Measurements from ENCODE around the gene SF3B2. TPM values are rescaled to one million over a fixed set of nuclear protein-coding genes. Genes with fewer than 3 reads are reported as not detected.
A peak's percentile ranks its signal among the peaks of the same experiment; 100 is the strongest.

The SF3B2 gene
- total RNA-seq, 2 experiments from 2014 or later: 265 to 270 TPM

DNA sequence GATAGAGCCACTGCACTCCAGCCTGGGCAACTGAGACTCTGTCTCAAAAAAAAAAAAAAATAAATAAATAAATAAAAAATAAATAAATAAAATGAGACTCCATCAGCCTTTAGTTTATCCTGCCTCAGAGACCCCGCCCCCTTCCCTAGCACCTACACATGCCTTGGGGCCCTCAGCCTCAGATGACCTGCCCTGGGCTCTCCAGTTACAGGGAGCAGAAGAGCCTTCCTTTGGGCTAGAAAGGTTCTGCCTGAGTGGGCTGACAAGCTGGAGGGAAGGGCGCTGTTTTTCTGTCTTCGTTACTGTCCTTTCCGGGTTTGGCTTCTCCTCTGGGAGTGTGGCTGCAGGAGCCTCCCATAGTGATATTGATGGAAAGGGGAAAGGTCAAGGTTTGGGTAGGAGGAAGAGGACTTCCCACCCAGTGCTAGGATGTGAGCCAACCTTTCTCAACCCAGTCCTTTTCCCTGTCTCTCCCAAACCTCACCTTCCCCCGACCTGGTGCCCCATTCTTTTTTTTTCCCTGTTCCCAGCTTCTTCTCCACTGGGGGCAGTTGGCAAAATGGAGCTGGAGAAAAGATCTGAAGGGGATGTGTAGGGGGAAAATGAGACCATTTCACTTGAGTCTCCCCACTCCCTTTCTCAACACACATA lies 1.5 kb upstream of the SF3B2 start:
- Mint-ChIP-seq H3K4me1 (peaks cover 39% of the 10 kb centered on the region), H3K4me3 (peak overlapping the region; percentile 91), H3K27ac (peak overlapping the region; percentile 95), H3K27me3 (peaks cover 4% of the 10 kb centered on the region), H3K9me3 (ENCODE audit: low read depth) (no peaks in the 10 kb centered on the region), H3K36me3 (ENCODE audit: low read depth) (peaks cover 21% of the 10 kb centered on the region)
- no peak for DNase-seq
- intact Hi-C loops (cut with DNase I, micrococcal nuclease): loop anchor here (5.0 kb wide), 3 partner anchors 48 to 807 kb away; partner anchors contain the start of genes BANF1 (in 1 of the 2), EIF1AD (in 1 of the 2), LRFN4 (in 1 of the 2) and MRPL11 (in 1 of the 2)
- no peak for ATAC-seq
- ChIA-PET POLR2A (no interaction called here), CTCF (interaction anchor here (0.6 to 7.5 kb wide), 9 partner anchors 16 to 509 kb away, joined by 3 to 63 read pairs (median 4); partner anchors contain the start of gene FIBP)

GRCh38 chr11:66051371-66051765 lies 796 bp upstream of the SF3B2 start:
- DNase-seq (no peak), ATAC-seq (no peak)
- ChIA-PET POLR2A (no interaction called here), CTCF (interaction anchor here (0.6 to 7.5 kb wide), 9 partner anchors 16 to 162 kb away, joined by 3 to 63 read pairs (median 4); partner anchors contain the start of gene FIBP)
- Mint-ChIP-seq H3K36me3 (ENCODE audit: low read depth) (peaks cover 24% of the 10 kb centered on the region), H3K9me3 (ENCODE audit: low read depth) (no peaks in the 10 kb centered on the region), H3K4me1 (peaks cover 36% of the 10 kb centered on the region), H3K27ac (peak overlapping the region; percentile 95), H3K27me3 (peaks cover 4% of the 10 kb centered on the region), H3K4me3 (peak overlapping the region; percentile 91)
- intact Hi-C loops (cut with DNase I, micrococcal nuclease): loop anchor here (5.0 kb wide), 3 partner anchors 49 to 806 kb away; partner anchors contain the start of genes BANF1 (in 1 of the 2), EIF1AD (in 1 of the 2), LRFN4 (in 1 of the 2) and MRPL11 (in 1 of the 2)

DNA sequence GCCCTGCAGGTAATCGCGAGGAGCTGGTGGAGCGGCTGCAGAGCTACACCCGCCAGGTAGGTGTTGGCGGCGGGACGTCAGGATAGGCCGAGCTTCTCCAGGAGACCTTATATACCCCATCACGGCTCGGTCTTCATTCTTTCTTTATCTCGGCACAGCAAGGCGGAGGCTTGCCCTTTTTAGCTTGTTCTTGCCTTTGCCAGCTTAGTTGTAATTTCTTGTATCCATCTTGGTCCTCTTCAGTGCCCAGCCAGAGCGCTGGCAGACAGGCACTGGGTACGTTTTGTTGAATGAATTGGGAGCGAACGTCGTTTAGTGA lies 459 bp downstream of the SF3B2 start:
- H3K4me3 Mint-ChIP-seq: peak overlapping the region; percentile 91
- H3K4me1 Mint-ChIP-seq: peaks cover 36% of the 10 kb centered on the region
- no peaks in the 10 kb centered on the region for H3K9me3 Mint-ChIP-seq (ENCODE audit: low read depth)
- peak overlapping the region; percentile 95 for H3K27ac Mint-ChIP-seq
- ATAC-seq: no peak
- ChIA-PET CTCF (interaction anchor here (0.5 to 7.5 kb wide), 9 partner anchors 8 to 722 kb away, joined by 3 to 63 read pairs (median 3); partner anchors contain the start of gene RAB1B), POLR2A (interaction anchor here (1.1 to 1.6 kb wide), 4 partner anchors 17 to 236 kb away, joined by 3 to 4 read pairs (median 3); partner anchors contain the start of genes BANF1, CCDC85B, EIF1AD and PACS1)
- H3K36me3 Mint-ChIP-seq (ENCODE audit: low read depth): peaks cover 33% of the 10 kb centered on the region
- H3K27me3 Mint-ChIP-seq: peaks cover 4% of the 10 kb centered on the region
- no peak for DNase-seq
- intact Hi-C loops (cut with DNase I, micrococcal nuclease): loop anchor here (1.0 to 5.0 kb wide), 21 partner anchors 16 to 805 kb away; partner anchors contain the start of genes BANF1 (in 2 of the 2), EIF1AD (in 2 of the 2), RAB1B (in 2 of the 2) and AP5B1 (in 1 of the 2)

- Mint-ChIP-seq H3K27me3 (no peaks in the 10 kb centered on the region), H3K36me3 (ENCODE audit: low read depth) (peaks cover 54% of the 10 kb centered on the region), H3K9me3 (ENCODE audit: low read depth) (no peaks in the 10 kb centered on the region), H3K4me1 (peaks cover 43% of the 10 kb centered on the region), H3K27ac (peak overlapping the region; percentile 48), H3K4me3 (no peak overlapping the region)
- ATAC-seq (no peak), DNase-seq (no peak)
- intact Hi-C loops (cut with DNase I, micrococcal nuclease): no loop called here
- CTCF ChIA-PET: interaction anchor here (0.7 to 7.5 kb wide), 5 partner anchors 9 to 79 kb away, joined by 3 to 63 read pairs (median 6); no protein-coding TSS in a partner anchor
- POLR2A ChIA-PET: no interaction called here
These were observed 2.9 kb downstream of the SF3B2 start for GRCh38 chr11:66055021-66055420.

DNA sequence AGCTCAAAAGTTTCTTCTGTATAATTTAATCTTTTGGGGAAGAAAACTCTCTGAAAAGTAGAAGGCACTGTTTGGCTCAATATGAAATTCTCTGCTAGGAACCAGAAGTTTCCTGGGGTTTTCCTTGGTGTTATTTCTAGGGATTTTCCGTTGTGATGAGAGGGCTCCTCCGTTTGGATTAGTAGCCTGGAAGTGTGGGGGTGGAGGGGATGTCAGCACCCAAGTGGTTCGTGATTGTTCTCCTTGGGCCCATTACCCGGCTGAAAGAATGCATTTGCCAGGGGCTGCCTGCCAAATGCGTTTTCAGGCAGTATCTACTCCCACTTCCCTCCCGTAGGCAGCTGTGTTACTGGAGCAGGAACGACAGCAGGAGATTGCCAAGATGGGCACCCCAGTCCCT lies 4.3 kb downstream of the SF3B2 start:
- H3K9me3 Mint-ChIP-seq (ENCODE audit: low read depth): no peaks in the 10 kb centered on the region
- peaks cover 68% of the 10 kb centered on the region for H3K36me3 Mint-ChIP-seq (ENCODE audit: low read depth)
- CTCF ChIA-PET: interaction anchor here (1.3 to 7.5 kb wide), 3 partner anchors 11 to 77 kb away, joined by 6 to 63 read pairs (median 13); no protein-coding TSS in a partner anchor
- H3K4me1 Mint-ChIP-seq: peaks cover 47% of the 10 kb centered on the region
- H3K27ac Mint-ChIP-seq: peak overlapping the region; percentile 19
- intact Hi-C loops (cut with DNase I, micrococcal nuclease): no loop called here
- H3K4me3 Mint-ChIP-seq: no peak overlapping the region
- ATAC-seq (no peak), DNase-seq (no peak)
- POLR2A ChIA-PET: no interaction called here
- no peaks in the 10 kb centered on the region for H3K27me3 Mint-ChIP-seq

DNA sequence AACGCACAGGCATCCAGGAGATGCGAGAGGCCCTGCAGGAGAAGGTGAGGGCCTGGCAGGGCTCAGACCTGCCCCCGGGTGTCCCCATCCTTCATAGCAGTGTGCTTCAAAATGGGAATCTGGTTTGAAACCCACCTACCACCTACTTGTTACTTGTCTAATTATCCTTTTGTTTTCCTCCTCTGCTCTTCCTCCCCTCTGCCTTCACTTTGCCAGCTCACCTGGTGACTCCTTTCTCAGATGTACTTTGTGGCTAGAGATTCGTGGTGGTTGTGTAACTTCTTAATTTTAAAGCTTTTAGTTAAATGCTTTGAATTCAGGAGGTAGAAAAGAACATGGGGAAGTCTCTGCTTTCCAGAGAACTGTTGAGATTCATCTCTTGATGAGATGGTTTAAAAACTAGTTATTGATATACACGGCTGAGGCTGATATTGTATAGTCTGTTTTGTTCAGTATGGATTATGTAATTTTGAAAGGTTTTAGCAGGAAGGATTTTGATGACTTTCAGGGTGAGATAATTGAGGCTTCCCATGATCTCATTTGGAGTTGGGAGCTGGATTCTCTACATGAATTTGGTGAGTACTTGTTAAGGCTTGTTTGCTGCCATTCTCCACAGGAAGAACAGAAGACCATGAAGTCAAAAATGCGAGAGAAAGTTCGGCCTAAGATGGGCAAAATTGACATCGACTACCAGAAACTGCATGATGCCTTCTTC lies 8.0 kb downstream of the SF3B2 start:
- no peak for DNase-seq
- ChIA-PET POLR2A (interaction anchor here (1.0 to 1.2 kb wide), 2 partner anchors 9 to 11 kb away, joined by 3 to 4 read pairs; no protein-coding TSS in a partner anchor), CTCF (interaction anchor here (0.7 to 2.6 kb wide), 4 partner anchors 8 to 29 kb away, joined by 3 to 13 read pairs (median 3); no protein-coding TSS in a partner anchor)
- H3K4me3 Mint-ChIP-seq: no peak overlapping the region
- no peaks in the 10 kb centered on the region for H3K9me3 Mint-ChIP-seq (ENCODE audit: low read depth)
- H3K36me3 Mint-ChIP-seq (ENCODE audit: low read depth): peaks cover 82% of the 10 kb centered on the region
- intact Hi-C loops (cut with DNase I, micrococcal nuclease): no loop called here
- H3K4me1 Mint-ChIP-seq: peaks cover 44% of the 10 kb centered on the region
- H3K27me3 Mint-ChIP-seq: no peaks in the 10 kb centered on the region
- H3K27ac Mint-ChIP-seq: peak overlapping the region; percentile 49
- ATAC-seq: no peak

- ATAC-seq: peak; percentile 69
- peaks cover 47% of the 10 kb centered on the region for H3K4me1 Mint-ChIP-seq
- no peak for DNase-seq
- no peaks in the 10 kb centered on the region for H3K27me3 Mint-ChIP-seq
- CTCF ChIA-PET: interaction anchor here (0.6 to 1.0 kb wide), 5 partner anchors 173 to 836 kb away, joined by 3 to 4 read pairs (median 3); partner anchors contain the start of gene FIBP
- peaks cover 84% of the 10 kb centered on the region for H3K36me3 Mint-ChIP-seq (ENCODE audit: low read depth)
- H3K9me3 Mint-ChIP-seq (ENCODE audit: low read depth): no peaks in the 10 kb centered on the region
- H3K27ac Mint-ChIP-seq: peak overlapping the region; percentile 90
- POLR2A ChIA-PET: no interaction called here
- no peak overlapping the region for H3K4me3 Mint-ChIP-seq
- intact Hi-C loops (cut with DNase I, micrococcal nuclease): no loop called here
These were observed 9.1 kb downstream of the SF3B2 start for GRCh38 chr11:66061268-66061667.

DNA sequence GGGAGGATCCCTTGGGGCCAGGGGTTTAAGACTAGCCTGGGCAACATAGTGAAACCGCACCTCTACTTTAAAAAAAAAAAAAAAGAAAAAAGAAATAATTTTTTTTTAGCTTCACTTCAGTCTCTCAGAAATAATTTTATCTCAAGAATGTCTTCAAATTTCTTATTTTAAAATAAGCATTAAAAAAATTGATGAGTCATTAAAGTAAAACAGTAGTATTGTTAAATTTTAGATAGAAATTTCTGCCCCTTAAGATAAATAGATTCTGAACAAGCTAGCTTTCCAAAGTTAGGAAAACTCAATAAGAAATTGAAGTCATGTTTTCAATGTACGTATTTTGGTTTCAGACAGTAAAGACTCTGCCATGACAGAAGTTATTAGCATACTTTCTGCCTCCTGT lies 10.2 kb downstream of the SF3B2 start:
- no peaks in the 10 kb centered on the region for H3K9me3 Mint-ChIP-seq (ENCODE audit: low read depth)
- DNase-seq (no peak), ATAC-seq (no peak)
- intact Hi-C loops (cut with DNase I, micrococcal nuclease): no loop called here
- ChIA-PET POLR2A (no interaction called here), CTCF (interaction anchor here (0.6 to 1.3 kb wide), 3 partner anchors 9 to 219 kb away, joined by 3 to 5 read pairs (median 3); partner anchors contain the start of gene SF3B2)
- peaks cover 86% of the 10 kb centered on the region for H3K36me3 Mint-ChIP-seq (ENCODE audit: low read depth)
- H3K27ac Mint-ChIP-seq: no peak overlapping the region
- H3K27me3 Mint-ChIP-seq: no peaks in the 10 kb centered on the region
- no peak overlapping the region for H3K4me3 Mint-ChIP-seq
- H3K4me1 Mint-ChIP-seq: peaks cover 58% of the 10 kb centered on the region

GRCh38 chr11:66063900-66064299 lies 11.7 kb downstream of the SF3B2 start:
- Mint-ChIP-seq H3K27ac (peak overlapping the region; percentile 42), H3K27me3 (no peaks in the 10 kb centered on the region), H3K4me3 (no peak overlapping the region), H3K36me3 (ENCODE audit: low read depth) (peaks cover 89% of the 10 kb centered on the region), H3K4me1 (peaks cover 68% of the 10 kb centered on the region), H3K9me3 (ENCODE audit: low read depth) (no peaks in the 10 kb centered on the region)
- CTCF ChIA-PET: interaction anchor here (0.6 to 0.9 kb wide), 3 partner anchors 9 to 18 kb away, joined by 3 read pairs; no protein-coding TSS in a partner anchor
- DNase-seq (no peak), ATAC-seq (no peak)
- intact Hi-C loops (cut with DNase I, micrococcal nuclease): no loop called here
- POLR2A ChIA-PET: no interaction called here

- intact Hi-C loops (cut with DNase I, micrococcal nuclease): no loop called here
- DNase-seq (no peak), ATAC-seq (no peak)
- H3K36me3 Mint-ChIP-seq (ENCODE audit: low read depth): peaks cover 88% of the 10 kb centered on the region
- no peak overlapping the region for H3K4me3 Mint-ChIP-seq
- ChIA-PET CTCF (interaction anchor here (0.8 to 0.9 kb wide), 2 partner anchors 10 to 19 kb away, joined by 3 read pairs; no protein-coding TSS in a partner anchor), POLR2A (no interaction called here)
- peaks cover 70% of the 10 kb centered on the region for H3K4me1 Mint-ChIP-seq
- no peaks in the 10 kb centered on the region for H3K27me3 Mint-ChIP-seq
- H3K9me3 Mint-ChIP-seq (ENCODE audit: low read depth): no peaks in the 10 kb centered on the region
- H3K27ac Mint-ChIP-seq: peak overlapping the region; percentile 43
These were observed 12.4 kb downstream of the SF3B2 start for GRCh38 chr11:66064571-66064970.

DNA sequence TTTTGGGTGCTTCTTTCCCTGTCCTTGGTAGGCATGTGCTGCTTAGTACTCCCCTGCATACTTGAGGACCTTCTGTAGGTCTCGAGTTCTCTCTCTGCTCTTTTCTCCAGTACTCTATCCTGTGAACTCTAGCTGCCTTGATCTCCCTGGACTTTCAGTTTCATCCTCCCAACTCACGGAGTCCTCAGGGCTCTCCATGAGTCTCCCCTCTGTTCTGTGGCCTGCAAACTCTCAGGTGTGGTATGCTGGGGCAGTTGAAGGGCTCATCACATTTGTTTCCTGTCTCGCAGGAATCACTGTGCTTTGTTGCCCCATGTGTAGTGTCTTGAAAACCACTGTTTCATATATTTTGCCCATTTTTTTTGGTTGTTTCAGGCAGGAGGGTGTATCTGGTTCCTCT lies 14.6 kb downstream of the SF3B2 start:
- DNase-seq: no peak
- H3K27me3 Mint-ChIP-seq: no peaks in the 10 kb centered on the region
- ATAC-seq: no peak
- H3K4me3 Mint-ChIP-seq: no peak overlapping the region
- H3K36me3 Mint-ChIP-seq (ENCODE audit: low read depth): peaks cover 74% of the 10 kb centered on the region
- peak overlapping the region; percentile 72 for H3K27ac Mint-ChIP-seq
- peaks cover 52% of the 10 kb centered on the region for H3K4me1 Mint-ChIP-seq
- POLR2A ChIA-PET: no interaction called here
- CTCF ChIA-PET: interaction anchor here (1.2 to 4.8 kb wide), 9 partner anchors 8 to 174 kb away, joined by 3 to 63 read pairs (median 13); partner anchors contain the start of gene SF3B2
- intact Hi-C loops (cut with DNase I, micrococcal nuclease): no loop called here
- H3K9me3 Mint-ChIP-seq (ENCODE audit: low read depth): no peaks in the 10 kb centered on the region

All from activated CD4-positive, alpha-beta T cell treated with anti-CD3 and anti-CD28 coated beads for 36 hours (primary cell).